HEK293 (cell line): ENCODE measurements around the gene DNM1L.

Experiments
- CTCF ChIA-PET: fragments of 350-600 bp; formaldehyde crosslinking; extraction: SDS; loops from one replicate; lab custom pipeline; 2021; ENCODE audit warnings: antibody characterized with exemption; lab: Yijun Ruan, JAX
- POLR2A ChIA-PET: fragments of 300-600 bp; formaldehyde crosslinking; extraction: SDS; loops from one replicate; lab custom pipeline; 2020; ENCODE audit warnings: antibody characterized with exemption, inconsistent platforms; lab: Yijun Ruan, JAX
- H3K27ac ChIP-seq: fragments of 200-500 bp; sonication (Bioruptor generic); 2 replicates; pipeline ENCODE4 v1.5.1; 2014; ENCODE audit warnings: low read depth, low read length, control low read depth, inconsistent platforms; ENCODE audit errors: extremely low read depth
- H3K36me3 ChIP-seq, 2 experiments: fragments of 200-500 bp in 1 of 2; sonication (Bioruptor generic) in 1 of 2; 1 replicate in 1 of 2; 2 replicates in 1 of 2; pipeline ENCODE4 v1.5.1; 2014 to 2017; ENCODE audit warnings: inconsistent platforms in 2 of 2, low read length in 2 of 2; ENCODE audit not compliant: control insufficient read depth in 2 of 2, insufficient read depth in 1 of 2
- H3K4me1 ChIP-seq: fragments of 200-500 bp; sonication (Bioruptor generic); 2 replicates; pipeline ENCODE4 v1.5.1; 2014; ENCODE audit warnings: mild to moderate bottlenecking, low read length, inconsistent platforms; ENCODE audit not compliant: control insufficient read depth, insufficient read depth
- H3K4me3 ChIP-seq: 2 replicates; pipeline ENCODE4 v1.5.1; 2011; ENCODE audit warnings: low read depth, mild to moderate bottlenecking, control low read depth, low read length, moderate library complexity
- H3K9me3 ChIP-seq: fragments of 200-500 bp; sonication (Bioruptor generic); 2 replicates; pipeline ENCODE4 v1.5.1; 2014; ENCODE audit warnings: low read depth, low read length, inconsistent platforms; ENCODE audit not compliant: control insufficient read depth, insufficient read depth
- BCL6B ChIP-seq: fragments of 450-650 bp; formaldehyde crosslinking; IDR thresholded peaks from 2 replicates; pipeline ENCODE4 v1.5.1; 2017; ENCODE audit warnings: missing biosample characterization, missing genetic modification characterization
- FEZF1 ChIP-seq: fragments of 450-650 bp; formaldehyde crosslinking; IDR thresholded peaks from 2 replicates; pipeline ENCODE4 v1.5.1; 2016; ENCODE audit warnings: missing biosample characterization, missing genetic modification characterization
- HOXD13 ChIP-seq: sonication (generic); formaldehyde crosslinking; IDR thresholded peaks from 2 replicates; pipeline ENCODE4 v1.8.0; 2022; ENCODE audit warnings: missing genetic modification reagents, borderline replicate concordance
- IKZF3 ChIP-seq: fragments of 450-650 bp; IDR thresholded peaks from 2 replicates; pipeline ENCODE4 v1.5.0; 2018; ENCODE audit warnings: missing biosample characterization, mild to moderate bottlenecking, missing genetic modification characterization, moderate library complexity
- MYNN ChIP-seq: fragments of 450-650 bp; formaldehyde crosslinking; IDR thresholded peaks from 2 replicates; pipeline ENCODE4 v1.5.1; 2016; ENCODE audit warnings: missing biosample characterization, missing genetic modification characterization, borderline replicate concordance
- SP7 ChIP-seq: fragments of 450-650 bp; formaldehyde crosslinking; IDR thresholded peaks from 2 replicates; pipeline ENCODE4 v1.5.1; 2016; ENCODE audit warnings: missing biosample characterization, missing genetic modification characterization
- WT1 ChIP-seq: fragments of 450-650 bp; formaldehyde crosslinking; IDR thresholded peaks from 2 replicates; pipeline ENCODE4 v1.5.1; 2016; ENCODE audit warnings: missing biosample characterization, missing genetic modification characterization
- ZBTB20 ChIP-seq: fragments of 450-650 bp; formaldehyde crosslinking; IDR thresholded peaks from 2 replicates; pipeline ENCODE4 v1.5.1; 2016; ENCODE audit warnings: missing biosample characterization, missing genetic modification characterization
- ZBTB6 ChIP-seq: fragments of 450-650 bp; formaldehyde crosslinking; IDR thresholded peaks from 2 replicates; pipeline ENCODE4 v1.5.1; 2017; ENCODE audit warnings: missing biosample characterization, missing genetic modification characterization
- ZBTB8A ChIP-seq: fragments of 450-650 bp; formaldehyde crosslinking; IDR thresholded peaks from 2 replicates; pipeline ENCODE4 v1.5.1; 2016; ENCODE audit warnings: missing biosample characterization, missing genetic modification characterization
- ZFP41 ChIP-seq: fragments of 450-650 bp; formaldehyde crosslinking; IDR thresholded peaks from 2 replicates; pipeline ENCODE4 v1.5.1; 2016; ENCODE audit warnings: missing biosample characterization, missing genetic modification characterization, borderline replicate concordance
- ZNF138 ChIP-seq: fragments of 450-650 bp; formaldehyde crosslinking; IDR thresholded peaks from 2 replicates; pipeline ENCODE4 v1.5.1; 2016; ENCODE audit warnings: missing biosample characterization, missing genetic modification characterization, borderline replicate concordance
- ZNF174 ChIP-seq: fragments of 450-650 bp; formaldehyde crosslinking; IDR thresholded peaks from 2 replicates; pipeline ENCODE4 v1.5.0; 2017; ENCODE audit warnings: missing biosample characterization, mild to moderate bottlenecking, missing genetic modification characterization
- ZNF184 ChIP-seq: fragments of 450-650 bp; IDR thresholded peaks from 2 replicates; pipeline ENCODE4 v1.5.1; 2018; ENCODE audit warnings: missing biosample characterization, mild to moderate bottlenecking, missing genetic modification characterization
- ZNF26 ChIP-seq: fragments of 450-650 bp; formaldehyde crosslinking; IDR thresholded peaks from 2 replicates; pipeline ENCODE4 v1.5.1; 2016; ENCODE audit warnings: missing biosample characterization, missing genetic modification characterization
- ZNF266 ChIP-seq: fragments of 450-650 bp; formaldehyde crosslinking; IDR thresholded peaks from 2 replicates; pipeline ENCODE4 v1.5.1; 2016; ENCODE audit warnings: missing biosample characterization, missing genetic modification characterization, low read depth
- ZNF341 ChIP-seq: fragments of 450-650 bp; formaldehyde crosslinking; IDR thresholded peaks from 2 replicates; pipeline ENCODE4; 2016; ENCODE audit warnings: low read depth, missing biosample characterization, missing genetic modification characterization
- ZNF37A ChIP-seq: fragments of 450-650 bp; IDR thresholded peaks from 2 replicates; pipeline ENCODE4 v1.5.1; 2018; ENCODE audit warnings: missing biosample characterization, missing genetic modification characterization
- ZNF398 ChIP-seq: fragments of 450-650 bp; formaldehyde crosslinking; IDR thresholded peaks from 2 replicates; pipeline ENCODE4 v1.5.1; 2017; ENCODE audit warnings: missing biosample characterization, missing genetic modification characterization
- ZNF501 ChIP-seq: fragments of 450-650 bp; formaldehyde crosslinking; IDR thresholded peaks from 2 replicates; pipeline ENCODE4 v1.5.1; 2016; ENCODE audit warnings: missing biosample characterization, missing genetic modification characterization
- ZNF529 ChIP-seq: fragments of 450-650 bp; formaldehyde crosslinking; IDR thresholded peaks from 2 replicates; pipeline ENCODE4 v1.5.1; 2017; ENCODE audit warnings: missing genetic modification characterization, missing biosample characterization; ENCODE audit not compliant: insufficient replicate concordance
- ZNF596 ChIP-seq: fragments of 450-650 bp; IDR thresholded peaks from 2 replicates; pipeline ENCODE4 v1.5.0; 2018; ENCODE audit warnings: missing biosample characterization, mild to moderate bottlenecking, missing genetic modification characterization, moderate library complexity
- ZNF623 ChIP-seq: fragments of 450-650 bp; formaldehyde crosslinking; IDR thresholded peaks from 2 replicates; pipeline ENCODE4 v1.5.1; 2016; ENCODE audit warnings: missing biosample characterization, missing genetic modification characterization
- ZNF747 ChIP-seq: fragments of 450-650 bp; formaldehyde crosslinking; IDR thresholded peaks from 2 replicates; pipeline ENCODE4 v1.5.1; 2016; ENCODE audit warnings: missing biosample characterization, missing genetic modification characterization
- ZSCAN16 ChIP-seq: fragments of 450-650 bp; formaldehyde crosslinking; IDR thresholded peaks from 2 replicates; pipeline ENCODE4 v1.5.1; 2016; ENCODE audit warnings: missing biosample characterization, missing genetic modification characterization
- TF ChIP-seq, protein P1 (sequence below): fragments of 450-650 bp; formaldehyde crosslinking; IDR thresholded peaks from 2 replicates; pipeline ENCODE4 v1.5.1; 2016; ENCODE audit warnings: missing biosample characterization, missing genetic modification characterization
- TF ChIP-seq, protein P2 (sequence below): fragments of 450-650 bp; formaldehyde crosslinking; IDR thresholded peaks from 2 replicates; pipeline ENCODE4 v1.5.1; 2016; ENCODE audit warnings: missing biosample characterization, missing genetic modification characterization

DNM1L gene

DNA sequence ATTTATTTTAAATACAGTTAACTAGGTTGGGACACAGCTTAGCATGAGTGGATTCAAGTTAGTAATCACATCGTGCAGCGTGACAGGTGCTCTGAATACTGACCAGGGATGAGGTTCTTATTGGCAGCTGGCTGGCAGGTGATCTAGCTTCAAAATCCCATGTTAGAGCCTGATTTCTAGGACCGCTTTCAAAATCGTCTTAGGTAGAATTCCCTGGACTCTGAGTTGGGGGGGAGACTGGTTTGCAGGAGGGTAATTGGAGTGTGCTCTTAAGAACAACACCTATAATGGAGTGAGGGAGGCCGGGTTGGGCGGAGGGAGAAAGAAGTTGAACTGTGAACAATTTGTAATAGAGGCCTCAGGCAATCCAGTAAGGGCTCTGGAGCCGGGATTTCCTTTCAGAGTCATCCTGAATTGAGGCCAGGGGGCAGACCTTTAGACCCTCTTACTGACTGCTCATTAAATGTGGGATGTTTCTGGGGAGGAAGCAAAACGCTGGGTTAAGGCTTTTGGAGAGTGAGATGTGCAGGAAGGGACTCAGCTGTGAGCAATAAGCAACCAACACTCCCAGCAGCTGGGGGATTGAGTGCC, 77.5 kb downstream of the DNM1L start:
- Histone ChIP-seq H3K4me1 (peaks cover 2% of the 10 kb centered on the region; the same call in 1 of the 2 replicates), H3K9me3 (no peaks in the 10 kb centered on the region), H3K27ac (no peak overlapping the region; the same call in 1 of the 2 replicates), H3K36me3 (peaks cover 13 to 27% of the 10 kb centered on the region in 2 experiments), H3K4me3 (no peak overlapping the region)
- ChIA-PET POLR2A (interaction anchor here (0.7 to 2.6 kb wide), 10 partner anchors 17 to 1266 kb away, joined by 3 to 19 read pairs (median 5); partner anchors contain the start of genes ALG10, DNM1L and PKP2), CTCF (interaction anchor here (0.5 to 4.2 kb wide), 43 partner anchors 14 to 1717 kb away, joined by 3 to 66 read pairs (median 5); partner anchors contain the start of gene ALG10)
- no peak for TF ChIP-seq ZNF501
- no peak for TF ChIP-seq ZNF266 (tag by site-specific recombination)
- peak; percentile 6; the same call in 1 of the 2 replicates for TF ChIP-seq ZNF623 (tag by site-specific recombination)
- TF ChIP-seq ZNF174 (tag by site-specific recombination): no peak
- TF ChIP-seq, protein P1, sequence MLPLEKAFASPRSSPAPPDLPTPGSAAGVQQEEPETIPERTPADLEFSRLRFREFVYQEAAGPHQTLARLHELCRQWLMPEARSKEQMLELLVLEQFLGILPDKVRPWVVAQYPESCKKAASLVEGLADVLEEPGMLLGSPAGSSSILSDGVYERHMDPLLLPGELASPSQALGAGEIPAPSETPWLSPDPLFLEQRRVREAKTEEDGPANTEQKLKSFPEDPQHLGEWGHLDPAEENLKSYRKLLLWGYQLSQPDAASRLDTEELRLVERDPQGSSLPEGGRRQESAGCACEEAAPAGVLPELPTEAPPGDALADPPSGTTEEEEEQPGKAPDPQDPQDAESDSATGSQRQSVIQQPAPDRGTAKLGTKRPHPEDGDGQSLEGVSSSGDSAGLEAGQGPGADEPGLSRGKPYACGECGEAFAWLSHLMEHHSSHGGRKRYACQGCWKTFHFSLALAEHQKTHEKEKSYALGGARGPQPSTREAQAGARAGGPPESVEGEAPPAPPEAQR (tag by site-specific recombination): no peak
- TF ChIP-seq ZFP41 (tag by site-specific recombination): no peak
- no peak for TF ChIP-seq ZNF529 (tag by site-specific recombination)
- TF ChIP-seq ZNF184 (tag by site-specific recombination): no peak
- no peak for TF ChIP-seq BCL6B (tag by site-specific recombination)
- TF ChIP-seq SP7: 0 out of 2 replicates have a peak, but pooled peaks have one; percentile 1
- TF ChIP-seq ZNF26 (tag by site-specific recombination): no peak
- peak; percentile 54; the same call in 1 of the 2 replicates for TF ChIP-seq ZBTB20 (tag by site-specific recombination)
- TF ChIP-seq IKZF3: no peak
- TF ChIP-seq ZNF37A: no peak
- no peak for TF ChIP-seq ZBTB6
- TF ChIP-seq HOXD13 (CRISPR knock-in tag): no peak
- TF ChIP-seq WT1 (tag by site-specific recombination): no peak
- TF ChIP-seq, protein P2, sequence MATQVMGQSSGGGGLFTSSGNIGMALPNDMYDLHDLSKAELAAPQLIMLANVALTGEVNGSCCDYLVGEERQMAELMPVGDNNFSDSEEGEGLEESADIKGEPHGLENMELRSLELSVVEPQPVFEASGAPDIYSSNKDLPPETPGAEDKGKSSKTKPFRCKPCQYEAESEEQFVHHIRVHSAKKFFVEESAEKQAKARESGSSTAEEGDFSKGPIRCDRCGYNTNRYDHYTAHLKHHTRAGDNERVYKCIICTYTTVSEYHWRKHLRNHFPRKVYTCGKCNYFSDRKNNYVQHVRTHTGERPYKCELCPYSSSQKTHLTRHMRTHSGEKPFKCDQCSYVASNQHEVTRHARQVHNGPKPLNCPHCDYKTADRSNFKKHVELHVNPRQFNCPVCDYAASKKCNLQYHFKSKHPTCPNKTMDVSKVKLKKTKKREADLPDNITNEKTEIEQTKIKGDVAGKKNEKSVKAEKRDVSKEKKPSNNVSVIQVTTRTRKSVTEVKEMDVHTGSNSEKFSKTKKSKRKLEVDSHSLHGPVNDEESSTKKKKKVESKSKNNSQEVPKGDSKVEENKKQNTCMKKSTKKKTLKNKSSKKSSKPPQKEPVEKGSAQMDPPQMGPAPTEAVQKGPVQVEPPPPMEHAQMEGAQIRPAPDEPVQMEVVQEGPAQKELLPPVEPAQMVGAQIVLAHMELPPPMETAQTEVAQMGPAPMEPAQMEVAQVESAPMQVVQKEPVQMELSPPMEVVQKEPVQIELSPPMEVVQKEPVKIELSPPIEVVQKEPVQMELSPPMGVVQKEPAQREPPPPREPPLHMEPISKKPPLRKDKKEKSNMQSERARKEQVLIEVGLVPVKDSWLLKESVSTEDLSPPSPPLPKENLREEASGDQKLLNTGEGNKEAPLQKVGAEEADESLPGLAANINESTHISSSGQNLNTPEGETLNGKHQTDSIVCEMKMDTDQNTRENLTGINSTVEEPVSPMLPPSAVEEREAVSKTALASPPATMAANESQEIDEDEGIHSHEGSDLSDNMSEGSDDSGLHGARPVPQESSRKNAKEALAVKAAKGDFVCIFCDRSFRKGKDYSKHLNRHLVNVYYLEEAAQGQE: no peak
- no peak for TF ChIP-seq ZSCAN16 (tag by site-specific recombination)
- TF ChIP-seq ZNF747 (tag by site-specific recombination): no peak
- no peak for TF ChIP-seq ZBTB8A (tag by site-specific recombination)
- TF ChIP-seq ZNF398 (tag by site-specific recombination): peak; percentile 55; the same call in 1 of the 2 replicates
- no peak for TF ChIP-seq ZNF138
- TF ChIP-seq ZNF341 (tag by site-specific recombination): no peak
- no peak for TF ChIP-seq MYNN
- TF ChIP-seq FEZF1 (tag by site-specific recombination): peak; percentile 36
- TF ChIP-seq ZNF596 (tag by site-specific recombination): no peak
